GM23338 (cell line): ENCODE data around the gene NOP16. TPM values are rescaled to one million over a fixed set of nuclear protein-coding genes. Genes with fewer than 3 reads are reported as not detected.

Source experiments
- ATAC-seq: fragments of 200-7000 bp; cut with Tn5 transposase; 3 replicates; pipeline ENCODE4 v1.9.1; 2020
- DNase-seq: peaks from one replicate; pipeline ENCODE4 v3.0.0-alpha.2; 2015; ENCODE audit warnings: low spot score
- H2AFZ ChIP-seq: fragments of 200-600 bp; sonication (generic); 2 replicates; pipeline ENCODE4 v1.8.0; 2016; ENCODE audit warnings: antibody characterized with exemption, mild to moderate bottlenecking, moderate library complexity
- H3F3A ChIP-seq: fragments of 200-600 bp; sonication (generic); replicated peaks from 2 replicates; pipeline ENCODE4 v1.8.0; 2017; ENCODE audit warnings: antibody characterized with exemption, mixed run types, low read depth
- H3K27ac ChIP-seq: fragments of 200-600 bp; sonication (generic); 2 replicates; pipeline ENCODE4 v1.6.1; 2016; ENCODE audit warnings: low read depth
- H3K27me3 ChIP-seq: fragments of 200-600 bp; sonication (generic); 2 replicates; pipeline ENCODE4 v1.8.0; 2016; ENCODE audit warnings: mild to moderate bottlenecking, mixed run types, moderate library complexity; ENCODE audit not compliant: insufficient read depth
- H3K36me3 ChIP-seq: fragments of 200-600 bp; sonication (generic); 2 replicates; pipeline ENCODE4 v1.8.0; 2016; ENCODE audit warnings: mild to moderate bottlenecking; ENCODE audit not compliant: insufficient read depth
- H3K4me1 ChIP-seq: fragments of 200-600 bp; sonication (generic); 2 replicates; pipeline ENCODE4 v1.8.0; 2016; ENCODE audit warnings: mild to moderate bottlenecking, moderate library complexity; ENCODE audit not compliant: insufficient read depth
- H3K4me2 ChIP-seq: fragments of 200-600 bp; sonication (generic); 2 replicates; pipeline ENCODE4 v1.7.1; 2017; ENCODE audit warnings: mixed run types
- H3K4me3 ChIP-seq: fragments of 200-600 bp; sonication (generic); 2 replicates; pipeline ENCODE4 v1.6.1; 2016; ENCODE audit warnings: mixed run types
- H3K79me2 ChIP-seq: fragments of 200-600 bp; sonication (generic); replicated peaks from 2 replicates; pipeline ENCODE4 v1.8.0; 2017; ENCODE audit warnings: mild to moderate bottlenecking; ENCODE audit not compliant: insufficient read depth
- H3K9me2 ChIP-seq: fragments of 200-600 bp; sonication (generic); 2 replicates; pipeline ENCODE4 v1.8.0; 2017; ENCODE audit not compliant: insufficient read depth
- H4K20me1 ChIP-seq: fragments of 200-600 bp; sonication (generic); replicated peaks from 2 replicates; pipeline ENCODE4 v1.8.0; 2017; ENCODE audit warnings: mild to moderate bottlenecking; ENCODE audit not compliant: insufficient read depth
- H3K27ac Mint-ChIP-seq: 2 replicates; pipeline ENCODE4 v1.8.0; 2020; ENCODE audit warnings: inconsistent platforms, mild to moderate bottlenecking, moderate library complexity, mixed read lengths
- H3K27me3 Mint-ChIP-seq: 3 replicates; pipeline ENCODE4 v1.8.0; 2022; ENCODE audit warnings: low read depth, mild to moderate bottlenecking, moderate library complexity, mixed read lengths, inconsistent platforms; ENCODE audit not compliant: insufficient read depth, poor library complexity
- H3K36me3 Mint-ChIP-seq: 3 replicates; pipeline ENCODE4 v1.8.0; 2021; ENCODE audit warnings: low read depth, mild to moderate bottlenecking, inconsistent platforms, moderate library complexity, mixed read lengths
- H3K4me1 Mint-ChIP-seq: 3 replicates; pipeline ENCODE4 v1.8.0; 2020; ENCODE audit warnings: mild to moderate bottlenecking, inconsistent platforms, mixed read lengths
- H3K4me3 Mint-ChIP-seq: 3 replicates; pipeline ENCODE4 v1.8.0; 2021; ENCODE audit warnings: moderate library complexity, mild to moderate bottlenecking, inconsistent platforms, mixed read lengths
- H3K9me3 Mint-ChIP-seq: 3 replicates; pipeline ENCODE4 v1.8.0; 2020; ENCODE audit warnings: moderate library complexity, mild to moderate bottlenecking, inconsistent platforms, mixed read lengths
- EZH2 ChIP-seq: fragments of 200-600 bp; sonication (generic); IDR thresholded peaks from one replicate; pipeline ENCODE4 v1.8.0; 2017; ENCODE audit warnings: antibody characterized with exemption, mild to moderate bottlenecking, low read depth; ENCODE audit not compliant: unreplicated experiment
- EZH2phosphoT487 ChIP-seq: fragments of 200-600 bp; sonication (generic); IDR thresholded peaks from one replicate; pipeline ENCODE4 v1.8.1; 2018; ENCODE audit warnings: antibody characterized with exemption; ENCODE audit not compliant: unreplicated experiment
- JUNB ChIP-seq: IDR thresholded peaks from one replicate; pipeline ENCODE4 v1.6.1; 2016; ENCODE audit warnings: antibody characterized with exemption; ENCODE audit not compliant: unreplicated experiment
- NANOG ChIP-seq: IDR thresholded peaks from 2 replicates; pipeline ENCODE4 v1.6.1; 2016; ENCODE audit warnings: antibody characterized with exemption, borderline replicate concordance
- STAT1 ChIP-seq: IDR thresholded peaks from one replicate; pipeline ENCODE4 v1.6.1; 2016; ENCODE audit warnings: antibody characterized with exemption; ENCODE audit not compliant: unreplicated experiment
- ZNF114 ChIP-seq: fragments of 250-450 bp; sonication (Bioruptor Pico); IDR thresholded peaks from 2 replicates; pipeline ENCODE4 v1.5.0; 2020; ENCODE audit warnings: mild to moderate bottlenecking, moderate library complexity
- polyA plus RNA-seq: library from polyadenylated mRNA; unstranded; fragments of >200 nt; fragmentation: Nextera tagmentation; extraction: Ambion mirVana; gene quantifications from 2 replicates; pipeline ENCODE4 v1.2.1, GENCODE V29; 2016
- total RNA-seq: library from RNA; depleted of rRNA; stranded (reverse); fragments of >200 nt; shearing (Covaris generic); gene quantifications from 2 replicates; pipeline ENCODE4 v1.2.3, GENCODE V29; 2014
- TF ChIP-seq, protein P1 (sequence below): fragments of 250-450 bp; sonication (Bioruptor Pico); IDR thresholded peaks from 2 replicates; pipeline ENCODE4 v1.5.0; 2020; ENCODE audit warnings: mild to moderate bottlenecking, moderate library complexity
- TF ChIP-seq, protein P2 (sequence below): IDR thresholded peaks from 2 replicates; pipeline ENCODE4 v1.6.1; 2016; ENCODE audit warnings: antibody characterized with exemption

Gene NOP16
- total and polyA plus RNA-seq, 2 experiments from 2014 or later, result 43.4 to 181 TPM

DNA sequence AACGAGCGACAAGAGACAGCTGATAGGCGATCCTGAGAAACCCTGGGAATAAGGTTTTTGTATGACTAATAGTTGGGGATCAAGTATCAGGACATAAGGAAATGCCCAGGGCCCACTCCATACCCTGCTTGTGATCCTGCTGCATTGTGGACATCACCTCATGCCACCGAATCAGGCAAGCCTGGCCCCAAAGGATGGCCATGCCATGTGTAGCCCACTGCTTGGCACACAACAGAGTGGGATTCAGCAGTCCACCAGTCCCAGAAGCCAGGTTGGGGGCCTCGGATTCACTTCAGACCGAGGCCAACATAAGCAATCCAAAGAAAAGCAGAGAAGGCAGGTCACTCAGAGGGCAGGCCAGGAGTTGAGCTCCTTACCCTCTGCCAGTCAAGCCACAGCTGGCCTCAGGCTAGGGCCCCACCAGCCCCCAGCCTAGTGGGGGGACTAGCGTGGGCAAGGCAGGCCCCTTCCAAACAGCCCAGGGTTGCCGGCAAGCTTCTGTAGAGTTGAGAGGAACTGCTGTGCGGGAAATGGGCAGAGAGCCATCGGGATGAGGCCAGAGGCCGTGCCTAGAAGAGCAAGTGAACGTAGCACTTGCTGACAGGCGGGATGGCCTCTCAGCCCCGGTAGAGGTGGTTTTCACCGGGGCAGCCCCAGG is 5.0 kb downstream of the NOP16 start (continued):
- TF ChIP-seq, protein P1, sequence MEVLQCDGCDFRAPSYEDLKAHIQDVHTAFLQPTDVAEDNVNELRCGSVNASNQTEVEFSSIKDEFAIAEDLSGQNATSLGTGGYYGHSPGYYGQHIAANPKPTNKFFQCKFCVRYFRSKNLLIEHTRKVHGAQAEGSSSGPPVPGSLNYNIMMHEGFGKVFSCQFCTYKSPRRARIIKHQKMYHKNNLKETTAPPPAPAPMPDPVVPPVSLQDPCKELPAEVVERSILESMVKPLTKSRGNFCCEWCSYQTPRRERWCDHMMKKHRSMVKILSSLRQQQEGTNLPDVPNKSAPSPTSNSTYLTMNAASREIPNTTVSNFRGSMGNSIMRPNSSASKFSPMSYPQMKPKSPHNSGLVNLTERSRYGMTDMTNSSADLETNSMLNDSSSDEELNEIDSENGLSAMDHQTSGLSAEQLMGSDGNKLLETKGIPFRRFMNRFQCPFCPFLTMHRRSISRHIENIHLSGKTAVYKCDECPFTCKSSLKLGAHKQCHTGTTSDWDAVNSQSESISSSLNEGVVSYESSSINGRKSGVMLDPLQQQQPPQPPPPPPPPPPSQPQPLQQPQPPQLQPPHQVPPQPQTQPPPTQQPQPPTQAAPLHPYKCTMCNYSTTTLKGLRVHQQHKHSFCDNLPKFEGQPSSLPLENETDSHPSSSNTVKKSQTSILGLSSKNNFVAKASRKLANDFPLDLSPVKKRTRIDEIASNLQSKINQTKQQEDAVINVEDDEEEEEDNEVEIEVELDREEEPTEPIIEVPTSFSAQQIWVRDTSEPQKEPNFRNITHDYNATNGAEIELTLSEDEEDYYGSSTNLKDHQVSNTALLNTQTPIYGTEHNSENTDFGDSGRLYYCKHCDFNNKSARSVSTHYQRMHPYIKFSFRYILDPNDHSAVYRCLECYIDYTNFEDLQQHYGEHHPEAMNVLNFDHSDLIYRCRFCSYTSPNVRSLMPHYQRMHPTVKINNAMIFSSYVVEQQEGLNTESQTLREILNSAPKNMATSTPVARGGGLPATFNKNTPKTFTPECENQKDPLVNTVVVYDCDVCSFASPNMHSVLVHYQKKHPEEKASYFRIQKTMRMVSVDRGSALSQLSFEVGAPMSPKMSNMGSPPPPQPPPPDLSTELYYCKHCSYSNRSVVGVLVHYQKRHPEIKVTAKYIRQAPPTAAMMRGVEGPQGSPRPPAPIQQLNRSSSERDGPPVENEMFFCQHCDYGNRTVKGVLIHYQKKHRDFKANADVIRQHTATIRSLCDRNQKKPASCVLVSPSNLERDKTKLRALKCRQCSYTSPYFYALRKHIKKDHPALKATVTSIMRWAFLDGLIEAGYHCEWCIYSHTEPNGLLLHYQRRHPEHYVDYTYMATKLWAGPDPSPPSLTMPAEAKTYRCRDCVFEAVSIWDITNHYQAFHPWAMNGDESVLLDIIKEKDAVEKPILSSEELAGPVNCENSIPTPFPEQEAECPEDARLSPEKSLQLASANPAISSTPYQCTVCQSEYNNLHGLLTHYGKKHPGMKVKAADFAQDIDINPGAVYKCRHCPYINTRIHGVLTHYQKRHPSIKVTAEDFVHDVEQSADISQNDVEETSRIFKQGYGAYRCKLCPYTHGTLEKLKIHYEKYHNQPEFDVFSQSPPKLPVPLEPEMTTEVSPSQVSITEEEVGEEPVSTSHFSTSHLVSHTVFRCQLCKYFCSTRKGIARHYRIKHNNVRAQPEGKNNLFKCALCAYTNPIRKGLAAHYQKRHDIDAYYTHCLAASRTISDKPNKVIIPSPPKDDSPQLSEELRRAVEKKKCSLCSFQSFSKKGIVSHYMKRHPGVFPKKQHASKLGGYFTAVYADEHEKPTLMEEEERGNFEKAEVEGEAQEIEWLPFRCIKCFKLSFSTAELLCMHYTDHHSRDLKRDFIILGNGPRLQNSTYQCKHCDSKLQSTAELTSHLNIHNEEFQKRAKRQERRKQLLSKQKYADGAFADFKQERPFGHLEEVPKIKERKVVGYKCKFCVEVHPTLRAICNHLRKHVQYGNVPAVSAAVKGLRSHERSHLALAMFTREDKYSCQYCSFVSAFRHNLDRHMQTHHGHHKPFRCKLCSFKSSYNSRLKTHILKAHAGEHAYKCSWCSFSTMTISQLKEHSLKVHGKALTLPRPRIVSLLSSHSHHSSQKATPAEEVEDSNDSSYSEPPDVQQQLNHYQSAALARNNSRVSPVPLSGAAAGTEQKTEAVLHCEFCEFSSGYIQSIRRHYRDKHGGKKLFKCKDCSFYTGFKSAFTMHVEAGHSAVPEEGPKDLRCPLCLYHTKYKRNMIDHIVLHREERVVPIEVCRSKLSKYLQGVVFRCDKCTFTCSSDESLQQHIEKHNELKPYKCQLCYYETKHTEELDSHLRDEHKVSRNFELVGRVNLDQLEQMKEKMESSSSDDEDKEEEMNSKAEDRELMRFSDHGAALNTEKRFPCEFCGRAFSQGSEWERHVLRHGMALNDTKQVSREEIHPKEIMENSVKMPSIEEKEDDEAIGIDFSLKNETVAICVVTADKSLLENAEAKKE (CRISPR knock-in tag), result no peak
- TF ChIP-seq EZH2phosphoT487, result no peak
- no peak for TF ChIP-seq JUNB
- no peak for TF ChIP-seq NANOG
- TF ChIP-seq STAT1, result no peak
- TF ChIP-seq, protein P2, sequence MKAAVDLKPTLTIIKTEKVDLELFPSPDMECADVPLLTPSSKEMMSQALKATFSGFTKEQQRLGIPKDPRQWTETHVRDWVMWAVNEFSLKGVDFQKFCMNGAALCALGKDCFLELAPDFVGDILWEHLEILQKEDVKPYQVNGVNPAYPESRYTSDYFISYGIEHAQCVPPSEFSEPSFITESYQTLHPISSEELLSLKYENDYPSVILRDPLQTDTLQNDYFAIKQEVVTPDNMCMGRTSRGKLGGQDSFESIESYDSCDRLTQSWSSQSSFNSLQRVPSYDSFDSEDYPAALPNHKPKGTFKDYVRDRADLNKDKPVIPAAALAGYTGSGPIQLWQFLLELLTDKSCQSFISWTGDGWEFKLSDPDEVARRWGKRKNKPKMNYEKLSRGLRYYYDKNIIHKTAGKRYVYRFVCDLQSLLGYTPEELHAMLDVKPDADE, result no peak
- no peak for TF ChIP-seq ZNF114 (CRISPR knock-in tag)

DNA sequence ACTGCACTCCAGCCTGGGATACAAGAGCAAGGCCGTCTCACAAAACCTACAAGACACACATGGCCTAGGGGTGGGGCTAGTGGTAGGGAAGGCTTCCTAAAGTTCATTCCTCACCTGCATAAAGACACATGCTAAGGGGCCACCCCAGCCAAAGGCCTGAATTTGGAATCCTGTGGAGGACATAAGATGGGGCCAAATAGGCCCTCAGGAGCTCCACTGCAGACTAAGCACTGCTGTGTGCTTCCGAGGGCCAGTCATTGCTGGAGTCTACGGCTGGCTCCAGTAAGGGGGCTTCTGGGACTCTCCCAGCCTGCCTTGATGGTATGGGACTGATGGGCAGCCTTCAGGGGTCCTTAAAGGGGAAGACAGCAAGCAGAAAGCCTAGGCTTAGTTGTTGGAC is 5.7 kb downstream of the NOP16 start:
- H3K4me3 Mint-ChIP-seq, result no peak overlapping the region
- H3K36me3 ChIP-seq, result peaks cover 27% of the 10 kb centered on the region
- H2AFZ ChIP-seq, result no peak overlapping the region
- H3K27ac Mint-ChIP-seq, result no peak overlapping the region
- H3K27me3 Mint-ChIP-seq, result peaks cover 5% of the 10 kb centered on the region
- H3K4me2 ChIP-seq, result no peak overlapping the region
- H3F3A ChIP-seq, result peaks cover 18% of the 10 kb centered on the region; the same call in 1 of the 2 replicates
- H3K36me3 Mint-ChIP-seq, result peaks cover 73% of the 10 kb centered on the region
- peaks cover 27% of the 10 kb centered on the region for H3K79me2 ChIP-seq
- no peak overlapping the region for H3K4me3 ChIP-seq
- peaks cover 21% of the 10 kb centered on the region for H4K20me1 ChIP-seq
- no peak for DNase-seq
- no peak for ATAC-seq
- H3K27me3 ChIP-seq, result no peaks in the 10 kb centered on the region
- H3K4me1 Mint-ChIP-seq, result peaks cover 12% of the 10 kb centered on the region
- no peaks in the 10 kb centered on the region for H3K9me2 ChIP-seq
- no peaks in the 10 kb centered on the region for H3K9me3 Mint-ChIP-seq
- no peak overlapping the region for H3K27ac ChIP-seq
- peaks cover 9% of the 10 kb centered on the region; the same call in 1 of the 2 replicates for H3K4me1 ChIP-seq
- TF ChIP-seq, protein P1 (CRISPR knock-in tag), result no peak
- TF ChIP-seq ZNF114 (CRISPR knock-in tag) (no peak), EZH2 (no peak)
